HG03354 (cell line): ENCODE results near the gene KCNE4.

ENCODE experiments used
- ATAC-seq: cut with Tn5 transposase; IDR thresholded peaks from one replicate; pipeline ENCODE4 v1.9.1; 2021; ENCODE audit warnings: mild to moderate bottlenecking; ENCODE audit not compliant: unreplicated experiment, poor library complexity, severe bottlenecking

KCNE4 gene

GRCh38 chr2:223051693-223052289, at the start of gene KCNE4:
Gene KCNE4, plus strand, starts transcription at chr2:223052190. Its CDS starts 641 bp downstream, at chr2:223052831.
- ATAC-seq: no peak

- no peak for ATAC-seq
Measured at GRCh38 chr2:223003191-223003590, 48.8 kb upstream of the KCNE4 start.

- no peak for ATAC-seq
Measured at GRCh38 chr2:223005496-223005895, 46.5 kb upstream of the KCNE4 start.

- no peak for ATAC-seq
Measured at GRCh38 chr2:223007531-223007930, 44.5 kb upstream of the KCNE4 start.

- ATAC-seq: no peak
Measured at GRCh38 chr2:223008162-223008561, 43.8 kb upstream of the KCNE4 start.

- ATAC-seq: no peak
Measured at GRCh38 chr2:223008956-223009355, 43.0 kb upstream of the KCNE4 start.

- no peak for ATAC-seq
Measured at GRCh38 chr2:223010641-223011040, 41.3 kb upstream of the KCNE4 start.

GRCh38 chr2:223012291-223012690, 39.7 kb upstream of the KCNE4 start:
- no peak for ATAC-seq

GRCh38 chr2:223019390-223019930, 32.5 kb upstream of the KCNE4 start:
- ATAC-seq: no peak

- no peak for ATAC-seq
Measured at GRCh38 chr2:223019987-223020717, 31.8 kb upstream of the KCNE4 start.

- ATAC-seq: no peak
Measured at GRCh38 chr2:223020971-223021675, 30.9 kb upstream of the KCNE4 start.

- ATAC-seq: no peak
Measured at GRCh38 chr2:223026357-223027110, 25.5 kb upstream of the KCNE4 start.

- no peak for ATAC-seq
Measured at GRCh38 chr2:223027442-223027841, 24.5 kb upstream of the KCNE4 start.

GRCh38 chr2:223029287-223029686, 22.7 kb upstream of the KCNE4 start:
- ATAC-seq: no peak

GRCh38 chr2:223032187-223033142, 19.5 kb upstream of the KCNE4 start:
- ATAC-seq: no peak

GRCh38 chr2:223034221-223034975, 17.6 kb upstream of the KCNE4 start:
- no peak for ATAC-seq

GRCh38 chr2:223036790-223037444, 15.1 kb upstream of the KCNE4 start:
- ATAC-seq: no peak

GRCh38 chr2:223037445-223037800, 14.6 kb upstream of the KCNE4 start:
- no peak for ATAC-seq
